ENCODE measurements around the gene HCN4.

HCN4 gene

DNA sequence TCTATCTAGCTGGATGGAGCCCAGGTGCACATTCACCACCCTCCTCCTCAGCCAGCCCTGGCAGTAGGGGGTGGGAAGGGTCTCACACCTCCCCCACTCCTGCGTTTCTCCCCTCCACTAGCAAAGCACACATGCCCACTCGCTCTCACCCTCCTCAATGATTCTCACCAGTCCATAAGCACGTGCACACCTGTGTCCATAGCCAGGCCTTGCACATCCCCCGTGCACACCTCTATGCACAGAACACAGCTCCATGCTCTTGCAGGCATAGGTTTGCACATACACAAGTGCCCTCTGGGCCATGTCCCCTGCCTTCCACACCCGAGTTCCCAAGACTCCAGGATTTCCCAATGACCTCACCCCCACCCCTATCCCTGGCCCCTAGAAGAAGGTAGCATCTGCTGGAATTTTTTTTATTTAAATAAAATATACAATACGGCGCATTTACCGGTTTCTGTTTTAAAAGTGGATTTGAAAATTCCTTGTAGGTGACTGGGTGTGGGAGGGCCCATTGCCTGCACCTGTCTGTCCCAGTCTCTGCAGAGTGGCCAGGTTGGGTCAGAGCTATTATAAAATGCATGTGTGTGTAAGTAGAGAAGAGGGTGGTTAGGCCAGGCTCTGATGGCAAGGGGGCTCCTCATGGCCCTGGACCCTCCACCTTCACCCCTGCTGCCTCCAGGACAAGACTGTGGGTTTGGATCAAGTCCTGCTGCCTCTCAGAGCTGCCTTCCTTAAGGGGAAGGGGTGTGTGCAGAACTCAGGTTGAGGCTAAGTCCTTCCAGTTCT lies 49.1 kb downstream of the HCN4 start:
- no peak for DNase-seq (ENCODE audit: low read depth)
- TF ChIP-seq, protein P1, sequence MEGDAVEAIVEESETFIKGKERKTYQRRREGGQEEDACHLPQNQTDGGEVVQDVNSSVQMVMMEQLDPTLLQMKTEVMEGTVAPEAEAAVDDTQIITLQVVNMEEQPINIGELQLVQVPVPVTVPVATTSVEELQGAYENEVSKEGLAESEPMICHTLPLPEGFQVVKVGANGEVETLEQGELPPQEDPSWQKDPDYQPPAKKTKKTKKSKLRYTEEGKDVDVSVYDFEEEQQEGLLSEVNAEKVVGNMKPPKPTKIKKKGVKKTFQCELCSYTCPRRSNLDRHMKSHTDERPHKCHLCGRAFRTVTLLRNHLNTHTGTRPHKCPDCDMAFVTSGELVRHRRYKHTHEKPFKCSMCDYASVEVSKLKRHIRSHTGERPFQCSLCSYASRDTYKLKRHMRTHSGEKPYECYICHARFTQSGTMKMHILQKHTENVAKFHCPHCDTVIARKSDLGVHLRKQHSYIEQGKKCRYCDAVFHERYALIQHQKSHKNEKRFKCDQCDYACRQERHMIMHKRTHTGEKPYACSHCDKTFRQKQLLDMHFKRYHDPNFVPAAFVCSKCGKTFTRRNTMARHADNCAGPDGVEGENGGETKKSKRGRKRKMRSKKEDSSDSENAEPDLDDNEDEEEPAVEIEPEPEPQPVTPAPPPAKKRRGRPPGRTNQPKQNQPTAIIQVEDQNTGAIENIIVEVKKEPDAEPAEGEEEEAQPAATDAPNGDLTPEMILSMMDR (IDR thresholded peaks at IDR 0.05; ENCODE audit: control insufficient read depth, insufficient read depth, low read depth, low read length, missing control alignments): no peak
- H3K4me3 ChIP-seq (ENCODE audit: control insufficient read depth, low read depth, low read length): no peak overlapping the region

DNA sequence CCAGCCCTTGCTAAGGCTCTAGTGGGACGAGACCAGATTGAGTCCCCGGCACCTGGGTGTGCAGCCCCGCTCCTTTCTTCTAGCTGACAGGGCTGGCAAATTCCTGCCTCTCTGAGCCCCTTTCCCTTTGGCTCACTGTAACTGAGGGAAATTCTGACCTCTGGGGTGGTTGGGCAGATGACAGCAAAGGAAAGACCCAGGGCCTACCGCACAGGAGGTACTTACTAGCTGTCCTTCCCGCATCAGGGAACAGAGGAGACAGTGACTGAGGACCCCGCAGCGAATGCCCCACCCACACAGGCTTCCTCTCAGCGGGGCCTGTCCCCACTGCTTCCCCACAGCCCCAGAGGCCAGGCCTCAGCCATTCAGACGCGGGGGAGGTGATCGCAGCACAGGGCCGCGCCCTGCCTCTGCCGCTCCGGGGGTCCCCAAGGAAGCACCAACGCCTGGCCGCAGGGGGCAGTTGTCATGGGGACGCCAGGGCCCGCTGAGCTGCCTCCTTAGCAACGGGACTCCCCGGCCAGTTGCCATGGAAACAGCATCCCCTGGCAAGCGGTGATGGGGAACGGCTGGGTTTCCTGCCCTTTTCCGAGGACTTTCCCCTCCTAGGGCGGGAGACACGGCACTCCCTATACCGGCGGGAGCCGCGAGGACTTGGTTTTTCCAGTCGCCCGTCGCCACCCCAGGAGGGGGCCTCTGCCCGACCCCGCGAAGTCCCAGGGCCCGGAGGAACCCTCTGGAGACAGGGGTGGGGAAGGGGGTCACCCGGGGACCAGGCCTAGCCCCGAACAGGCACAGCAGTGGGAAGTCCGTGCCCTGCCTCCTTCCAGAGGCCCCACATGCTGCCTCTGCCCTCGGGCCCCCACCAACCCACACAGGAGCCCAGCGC lies 50.1 kb downstream of the HCN4 start:
- H3K4me3 ChIP-seq (ENCODE audit: control insufficient read depth, low read depth, low read length): no peak overlapping the region
- DNase-seq (ENCODE audit: low read depth): no peak
- TF ChIP-seq, protein P1 (IDR thresholded peaks at IDR 0.05; ENCODE audit: control insufficient read depth, insufficient read depth, low read depth, low read length, missing control alignments): no peak

DNA sequence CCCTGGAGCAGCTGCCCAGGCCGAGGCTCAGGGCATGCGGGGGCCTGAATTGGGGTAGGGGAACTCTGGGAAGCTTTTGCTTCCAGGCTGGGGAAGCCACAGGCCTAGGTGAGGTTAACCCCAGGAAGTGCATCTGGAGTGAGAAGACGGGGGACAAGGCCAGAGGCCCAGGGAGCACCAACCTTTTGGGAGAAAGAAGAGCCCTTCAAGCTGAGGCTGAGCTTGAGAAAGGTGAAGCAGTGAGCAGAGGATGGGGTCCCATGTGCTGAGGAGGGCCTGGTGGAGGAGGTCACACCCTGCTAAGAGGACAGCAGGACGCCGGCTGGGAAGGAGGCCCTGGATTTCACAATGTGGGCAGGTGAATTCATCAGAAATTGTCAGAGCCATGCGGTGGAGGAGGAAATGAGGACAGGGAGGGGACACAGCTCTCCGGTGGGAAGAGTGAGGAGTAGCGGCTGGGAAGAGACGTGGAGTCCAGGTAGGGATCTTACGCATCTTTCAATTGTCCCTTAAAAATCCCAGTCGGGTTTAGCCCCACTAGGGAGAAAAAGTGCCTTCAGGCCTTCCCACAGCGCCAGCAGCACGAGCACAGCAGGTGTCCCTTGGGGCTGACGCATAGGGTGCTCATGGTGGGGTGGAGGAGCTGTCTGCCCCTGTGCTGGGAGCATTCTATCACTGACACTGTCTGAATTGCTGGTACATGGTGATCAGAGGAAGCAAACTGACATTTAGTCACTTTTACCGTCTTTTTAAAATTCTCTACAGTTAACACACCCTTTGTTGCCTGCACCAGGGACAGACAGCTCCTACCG lies 50.9 kb downstream of the HCN4 start:
- TF ChIP-seq, protein P1 (IDR thresholded peaks at IDR 0.05; ENCODE audit: control insufficient read depth, insufficient read depth, low read depth, low read length, missing control alignments): no peak
- no peak overlapping the region for H3K4me3 ChIP-seq (ENCODE audit: control insufficient read depth, low read depth, low read length)
- no peak for DNase-seq (ENCODE audit: low read depth)

DNA sequence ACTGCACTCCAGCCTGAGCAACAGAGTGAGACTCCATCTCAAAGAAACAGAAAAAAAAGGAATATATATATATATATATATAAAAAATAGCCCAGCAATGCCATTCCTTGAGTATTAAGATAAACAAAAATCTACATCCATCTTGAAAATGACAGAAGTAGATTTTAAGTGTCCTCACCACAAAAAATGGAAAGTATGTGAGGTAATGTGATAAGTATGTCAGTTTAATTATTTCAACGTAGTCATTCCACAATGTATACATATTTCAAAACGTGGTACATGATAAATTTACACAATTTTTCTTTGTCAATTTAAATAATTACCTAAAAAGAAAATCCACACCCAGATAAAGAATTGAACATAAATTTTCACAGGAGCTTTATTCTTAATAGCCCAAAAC lies 54.9 kb downstream of the HCN4 start:
- no peak for DNase-seq (ENCODE audit: low read depth)
- TF ChIP-seq, protein P1 (IDR thresholded peaks at IDR 0.05; ENCODE audit: control insufficient read depth, insufficient read depth, low read depth, low read length, missing control alignments): no peak
- no peak overlapping the region for H3K4me3 ChIP-seq (ENCODE audit: control insufficient read depth, low read depth, low read length)

DNA sequence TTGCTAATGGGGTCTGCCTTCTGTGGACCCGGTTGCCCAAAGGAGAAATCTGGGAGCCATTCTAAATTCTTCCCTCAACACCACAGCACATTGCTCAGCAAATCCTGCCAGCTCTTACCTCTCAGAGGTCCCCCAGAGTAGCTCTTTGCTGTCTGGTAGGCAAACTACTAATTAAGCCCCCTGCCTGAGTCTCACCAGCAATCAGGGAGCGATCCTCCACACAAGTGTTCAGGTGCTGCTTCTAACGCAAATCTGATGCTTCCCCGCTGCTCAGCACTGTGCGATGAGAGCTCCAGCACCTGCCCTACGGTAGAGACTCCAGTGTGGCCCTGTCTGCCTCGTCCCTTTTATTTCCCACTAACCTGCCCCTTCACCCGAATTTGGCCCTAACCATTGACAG lies 60.5 kb downstream of the HCN4 start:
- TF ChIP-seq, protein P1 (IDR thresholded peaks at IDR 0.05; ENCODE audit: control insufficient read depth, insufficient read depth, low read depth, low read length, missing control alignments): no peak
- no peak overlapping the region for H3K4me3 ChIP-seq (ENCODE audit: control insufficient read depth, low read depth, low read length)
- DNase-seq (ENCODE audit: low read depth): no peak

Data from AG09309 (cell line).